ENCODE data around the gene ZSCAN31. TPM values are rescaled to one million over a fixed set of nuclear protein-coding genes. Genes with fewer than 3 reads are reported as not detected.

The ZSCAN31 gene
- total RNA-seq, 1 donor from 2014 or later = 0.21 TPM

DNA sequence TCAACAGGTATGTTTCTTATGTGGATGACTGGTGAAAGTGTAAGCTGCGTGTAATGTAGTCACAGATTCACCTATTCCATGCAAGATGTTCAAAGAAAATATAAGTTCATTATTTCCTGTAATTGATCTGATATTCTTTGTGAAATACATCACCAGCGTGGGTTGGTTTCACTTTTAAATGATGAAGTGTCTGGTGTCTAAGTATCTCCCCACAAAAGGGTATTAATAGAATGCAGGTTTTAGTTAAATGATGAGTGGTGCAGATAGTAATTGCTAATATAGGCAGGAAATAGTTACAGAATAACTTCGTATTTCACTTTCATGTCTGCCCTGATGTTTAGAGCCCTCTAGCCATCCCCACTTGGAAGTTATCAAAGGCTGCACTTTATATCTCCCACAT, 32.4 kb downstream of the ZSCAN31 start:
- intact Hi-C loops (cut with DNase I) = no loop called here
- no peaks in the 10 kb centered on the region for H3K4me1 ChIP-seq
- DNase-seq (ENCODE audit: low spot score in 2 of 2) = no peak
- H3K36me3 ChIP-seq = peaks cover 8 to 18% of the 10 kb centered on the region in 2 donors
- H3K27me3 ChIP-seq = no peaks in the 10 kb centered on the region
- TF ChIP-seq, protein P1, sequence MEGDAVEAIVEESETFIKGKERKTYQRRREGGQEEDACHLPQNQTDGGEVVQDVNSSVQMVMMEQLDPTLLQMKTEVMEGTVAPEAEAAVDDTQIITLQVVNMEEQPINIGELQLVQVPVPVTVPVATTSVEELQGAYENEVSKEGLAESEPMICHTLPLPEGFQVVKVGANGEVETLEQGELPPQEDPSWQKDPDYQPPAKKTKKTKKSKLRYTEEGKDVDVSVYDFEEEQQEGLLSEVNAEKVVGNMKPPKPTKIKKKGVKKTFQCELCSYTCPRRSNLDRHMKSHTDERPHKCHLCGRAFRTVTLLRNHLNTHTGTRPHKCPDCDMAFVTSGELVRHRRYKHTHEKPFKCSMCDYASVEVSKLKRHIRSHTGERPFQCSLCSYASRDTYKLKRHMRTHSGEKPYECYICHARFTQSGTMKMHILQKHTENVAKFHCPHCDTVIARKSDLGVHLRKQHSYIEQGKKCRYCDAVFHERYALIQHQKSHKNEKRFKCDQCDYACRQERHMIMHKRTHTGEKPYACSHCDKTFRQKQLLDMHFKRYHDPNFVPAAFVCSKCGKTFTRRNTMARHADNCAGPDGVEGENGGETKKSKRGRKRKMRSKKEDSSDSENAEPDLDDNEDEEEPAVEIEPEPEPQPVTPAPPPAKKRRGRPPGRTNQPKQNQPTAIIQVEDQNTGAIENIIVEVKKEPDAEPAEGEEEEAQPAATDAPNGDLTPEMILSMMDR (IDR thresholded peaks at IDR 0.05) = no peak
- no peak overlapping the region for H3K4me3 ChIP-seq
- H3K9me3 ChIP-seq = peaks cover 0 to 8% of the 10 kb centered on the region in 2 donors
- H3K27ac ChIP-seq = no peak overlapping the region

DNA sequence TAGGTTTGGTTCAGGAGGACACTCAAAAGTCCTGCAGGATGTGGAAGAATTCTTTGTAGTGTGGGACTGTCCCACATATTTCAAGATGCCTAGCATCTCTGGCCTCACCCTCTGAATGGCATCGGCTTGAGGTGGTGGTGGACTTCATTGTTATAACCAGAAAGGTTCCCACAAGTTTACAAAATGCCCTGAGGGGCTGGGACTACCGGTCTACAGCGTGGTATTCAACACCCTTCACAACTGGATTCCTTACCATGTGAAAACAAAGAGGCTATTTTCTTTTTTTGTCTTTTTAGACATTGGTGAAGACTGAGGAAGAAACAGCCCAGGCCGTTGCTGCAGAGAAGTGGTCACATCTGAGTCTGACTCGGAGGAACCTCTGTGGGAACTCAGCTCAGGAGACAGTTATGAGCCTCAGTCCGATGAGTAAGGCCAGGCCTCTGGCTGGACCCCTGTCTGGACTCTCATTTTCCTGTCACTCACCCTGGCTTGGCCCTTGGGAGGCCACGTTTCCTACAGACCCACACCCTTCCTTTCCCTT, 39.4 kb downstream of the ZSCAN31 start:
- H3K36me3 ChIP-seq = peaks cover 25 to 29% of the 10 kb centered on the region in 2 donors

DNA sequence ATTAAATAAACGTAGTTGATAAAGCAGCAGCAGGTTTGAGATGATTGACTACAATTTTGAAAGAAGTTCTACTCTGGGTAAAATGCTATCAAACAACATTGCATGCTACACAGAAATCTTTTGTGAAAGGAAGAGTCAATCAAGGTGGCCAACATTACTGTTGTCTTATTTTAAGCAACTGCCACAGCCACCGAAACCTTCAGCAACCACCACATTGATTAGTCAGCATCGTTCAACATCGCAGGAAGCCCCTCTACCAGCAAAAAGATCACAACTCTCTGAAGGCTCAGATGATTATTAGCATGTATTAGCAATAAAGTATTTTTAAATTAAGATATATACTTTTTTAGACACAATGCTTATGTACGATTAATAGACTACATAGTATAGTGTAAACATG, 40.6 kb downstream of the ZSCAN31 start:
- Histone ChIP-seq H3K36me3 (peaks cover 16 to 18% of the 10 kb centered on the region in 2 donors), H3K9me3 (peaks cover 0 to 3% of the 10 kb centered on the region in 2 donors), H3K4me3 (no peak overlapping the region), H3K27ac (no peak overlapping the region), H3K27me3 (no peaks in the 10 kb centered on the region), H3K4me1 (no peaks in the 10 kb centered on the region)
- intact Hi-C loops (cut with DNase I) = no loop called here
- DNase-seq (ENCODE audit: low spot score in 2 of 2) = no peak
- TF ChIP-seq, protein P1 (IDR thresholded peaks at IDR 0.05) = no peak

More for the DNA sequence above, 39.4 kb downstream of the ZSCAN31 start:
- intact Hi-C loops (cut with DNase I) = no loop called here
- DNase-seq (ENCODE audit: low spot score in 2 of 2) = no peak
- Histone ChIP-seq H3K4me3 (no peak overlapping the region), H3K27me3 (no peaks in the 10 kb centered on the region), H3K27ac (no peak overlapping the region), H3K9me3 (no peaks in the 10 kb centered on the region), H3K4me1 (no peaks in the 10 kb centered on the region)
- TF ChIP-seq, protein P1 (IDR thresholded peaks at IDR 0.05) = no peak

DNA sequence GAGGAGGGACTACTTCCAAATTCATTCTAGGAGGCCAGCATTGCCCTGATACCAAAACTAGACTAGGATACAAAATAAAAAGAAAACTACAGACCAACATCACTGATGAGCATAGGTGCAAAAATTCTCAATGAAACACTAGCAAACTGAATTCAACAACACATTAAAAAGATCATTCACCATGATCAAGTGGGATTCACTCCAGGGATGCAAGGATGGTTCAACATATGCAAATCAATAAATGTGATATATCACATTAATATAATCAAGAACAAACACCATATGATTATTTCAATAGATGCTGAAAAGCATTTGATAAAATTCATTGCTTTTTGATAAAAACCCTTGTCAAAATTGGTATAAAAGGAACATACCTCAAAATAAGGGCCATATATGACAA, 44.4 kb downstream of the ZSCAN31 start:
- intact Hi-C loops (cut with DNase I) = no loop called here
- Histone ChIP-seq H3K9me3 (peaks cover 0 to 3% of the 10 kb centered on the region in 2 donors), H3K36me3 (peaks cover 21 to 28% of the 10 kb centered on the region in 2 donors), H3K4me1 (no peaks in the 10 kb centered on the region), H3K4me3 (no peak overlapping the region), H3K27ac (no peak overlapping the region), H3K27me3 (no peaks in the 10 kb centered on the region)
- DNase-seq (ENCODE audit: low spot score in 2 of 2) = no peak
- TF ChIP-seq, protein P1 (IDR thresholded peaks at IDR 0.05) = no peak

DNA sequence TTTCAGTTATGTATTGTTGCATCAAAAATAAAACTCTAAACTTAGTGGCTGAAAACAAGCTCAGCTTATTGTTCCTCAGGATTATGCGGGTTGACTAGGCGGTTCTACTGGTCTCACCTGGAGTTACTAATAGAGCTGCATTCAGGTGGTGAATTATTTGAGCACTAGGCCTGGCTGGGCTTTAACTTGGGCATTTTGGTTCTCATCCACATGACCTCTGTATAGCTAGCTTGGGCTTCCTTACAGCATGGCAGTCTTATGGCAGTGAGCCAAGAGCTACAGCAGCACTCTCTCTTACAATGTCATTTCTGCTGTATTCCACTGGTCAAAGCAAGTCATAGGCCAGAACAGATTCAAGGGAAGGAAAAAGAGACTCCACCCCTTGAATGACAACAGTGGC, 53.0 kb downstream of the ZSCAN31 start:
- no peak overlapping the region for H3K4me3 ChIP-seq
- peaks cover 28 to 37% of the 10 kb centered on the region in 2 donors for H3K36me3 ChIP-seq
- no peaks in the 10 kb centered on the region for H3K27me3 ChIP-seq
- H3K27ac ChIP-seq = no peak overlapping the region
- intact Hi-C loops (cut with DNase I) = loop anchor here (5.0 kb wide), 1 partner anchor 49 kb away; no protein-coding TSS in a partner anchor
- DNase-seq (ENCODE audit: low spot score in 2 of 2) = no peak
- TF ChIP-seq, protein P1 (IDR thresholded peaks at IDR 0.05) = no peak
- H3K4me1 ChIP-seq = peaks cover 0 to 4% of the 10 kb centered on the region in 2 donors
- H3K9me3 ChIP-seq = no peaks in the 10 kb centered on the region

Data from ascending aorta (tissue), 2 donors.